ENCODE data around the gene THAP12.

THAP12 gene

DNA sequence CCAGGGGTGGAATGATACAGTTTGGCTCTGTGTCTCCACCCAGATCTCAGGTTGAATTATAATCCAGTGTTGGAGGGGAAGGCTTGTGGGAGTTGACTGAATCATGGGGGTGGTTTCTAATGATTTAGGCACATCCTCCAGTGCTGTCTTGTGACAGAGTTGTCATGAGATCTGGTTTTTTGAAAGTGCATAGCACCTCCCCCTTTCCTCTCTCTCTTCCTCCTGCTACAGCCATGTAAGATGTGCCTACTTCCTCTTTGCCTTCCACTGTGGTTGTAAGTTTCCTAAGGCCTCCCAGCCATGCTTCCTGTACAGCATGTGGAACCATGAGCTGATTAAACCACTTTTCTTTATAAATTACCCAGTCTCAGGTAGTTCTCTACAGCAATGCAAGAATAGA, 45.1 kb downstream of the THAP12 start:
- DNase-seq (ENCODE audit: extremely low spot score) = no peak
- TF ChIP-seq SUZ12 (IDR thresholded peaks at IDR 0.05) (no peak), FOXA1 (IDR thresholded peaks at IDR 0.05) (no peak), ELF4 (IDR thresholded peaks at IDR 0.05) (no peak), LEF1 (IDR thresholded peaks at IDR 0.05; ENCODE audit: borderline replicate concordance) (no peak), FOXM1 (IDR thresholded peaks at IDR 0.05; ENCODE audit: borderline replicate concordance) (no peak)

DNA sequence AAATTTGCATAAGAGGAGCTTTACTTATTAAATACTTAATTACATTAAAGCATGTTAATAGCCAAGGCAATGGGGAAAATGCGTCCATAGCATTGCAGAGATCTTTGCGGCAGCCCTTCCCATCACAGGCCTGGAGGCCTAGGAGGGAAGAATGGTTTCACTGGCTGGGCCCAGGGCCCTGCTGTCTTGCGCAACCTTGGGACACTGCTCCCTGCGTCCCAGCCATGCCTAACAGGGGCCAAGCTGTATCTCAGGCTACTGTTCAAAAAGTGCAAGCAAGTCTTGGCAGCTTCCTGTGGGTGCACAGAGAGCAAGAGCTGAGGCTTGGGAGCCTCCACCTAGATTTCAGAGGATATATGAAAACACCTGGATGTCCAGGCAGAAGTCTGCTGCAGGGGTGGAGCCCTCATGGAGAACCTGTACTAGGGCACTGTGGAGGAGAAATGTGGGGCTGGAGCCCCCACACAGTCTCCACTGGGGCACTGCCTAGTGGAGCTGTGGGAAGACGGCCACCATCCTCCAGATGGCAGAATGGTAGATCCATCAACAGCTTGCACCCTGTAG, 46.0 kb downstream of the THAP12 start:
- no peak for TF ChIP-seq TARDBP (IDR thresholded peaks at IDR 0.05)
- no peak for TF ChIP-seq LEF1 (IDR thresholded peaks at IDR 0.05; ENCODE audit: borderline replicate concordance)
- TF ChIP-seq, protein P1, sequence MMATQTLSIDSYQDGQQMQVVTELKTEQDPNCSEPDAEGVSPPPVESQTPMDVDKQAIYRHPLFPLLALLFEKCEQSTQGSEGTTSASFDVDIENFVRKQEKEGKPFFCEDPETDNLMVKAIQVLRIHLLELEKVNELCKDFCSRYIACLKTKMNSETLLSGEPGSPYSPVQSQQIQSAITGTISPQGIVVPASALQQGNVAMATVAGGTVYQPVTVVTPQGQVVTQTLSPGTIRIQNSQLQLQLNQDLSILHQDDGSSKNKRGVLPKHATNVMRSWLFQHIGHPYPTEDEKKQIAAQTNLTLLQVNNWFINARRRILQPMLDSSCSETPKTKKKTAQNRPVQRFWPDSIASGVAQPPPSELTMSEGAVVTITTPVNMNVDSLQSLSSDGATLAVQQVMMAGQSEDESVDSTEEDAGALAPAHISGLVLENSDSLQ (IDR thresholded peaks at IDR 0.05) = no peak
- TF ChIP-seq FOXM1 (IDR thresholded peaks at IDR 0.05; ENCODE audit: borderline replicate concordance) = no peak
- TF ChIP-seq HDGF (IDR thresholded peaks at IDR 0.05; ENCODE audit: borderline replicate concordance) = no peak
- DNase-seq (ENCODE audit: extremely low spot score) = no peak
- POLR2A ChIA-PET = no interaction called here
- CTCF ChIA-PET = no interaction called here

More for the DNA sequence above, 45.1 kb downstream of the THAP12 start:
- ChIA-PET POLR2A (no interaction called here), CTCF (no interaction called here)

DNA sequence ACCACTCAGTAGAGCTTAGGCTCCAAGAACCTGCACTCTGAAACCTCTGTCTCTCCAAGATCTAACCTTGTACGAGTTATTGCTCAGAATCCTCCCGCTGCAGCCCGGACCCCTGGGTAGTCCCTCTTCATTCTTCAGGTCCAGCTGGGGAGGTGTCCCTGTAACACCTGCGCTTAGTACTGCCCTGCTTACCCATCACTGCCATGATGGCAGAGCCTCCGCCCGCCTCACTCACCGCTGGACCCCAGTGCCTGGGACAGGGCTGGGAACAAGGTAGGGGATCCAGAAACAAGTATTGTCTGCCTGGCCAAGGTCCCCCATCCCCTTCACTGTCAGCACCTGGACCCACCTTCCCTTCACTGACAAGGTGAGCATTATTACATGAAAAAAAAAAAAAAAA, 50.3 kb downstream of the THAP12 start:
- no peak for DNase-seq (ENCODE audit: extremely low spot score)
- no peak for TF ChIP-seq SUZ12 (IDR thresholded peaks at IDR 0.05)
- no peak for TF ChIP-seq ZNF384 (IDR thresholded peaks at IDR 0.05)
- no peak for TF ChIP-seq CTBP1 (IDR thresholded peaks at IDR 0.05; ENCODE audit: borderline replicate concordance)
- TF ChIP-seq NFRKB (IDR thresholded peaks at IDR 0.05) = no peak
- no peak for TF ChIP-seq FOXA1 (IDR thresholded peaks at IDR 0.05)
- no peak for TF ChIP-seq FOXM1 (IDR thresholded peaks at IDR 0.05; ENCODE audit: borderline replicate concordance)
- TF ChIP-seq, protein P1 (IDR thresholded peaks at IDR 0.05) = no peak
- no peak for TF ChIP-seq L3MBTL2 (conservative IDR thresholded peaks at IDR 0.05)
- TF ChIP-seq BHLHE40 (IDR thresholded peaks at IDR 0.05; ENCODE audit: borderline replicate concordance) = no peak
- TF ChIP-seq HDGF (IDR thresholded peaks at IDR 0.05; ENCODE audit: borderline replicate concordance) = no peak
- CTCF ChIA-PET = no interaction called here
- POLR2A ChIA-PET = no interaction called here

GRCh38 chr11:76329983-76330382, 50.9 kb downstream of the THAP12 start:
- no peak for TF ChIP-seq FOXA1 (IDR thresholded peaks at IDR 0.05)
- no peak for TF ChIP-seq HDGF (IDR thresholded peaks at IDR 0.05; ENCODE audit: borderline replicate concordance)
- TF ChIP-seq L3MBTL2 (conservative IDR thresholded peaks at IDR 0.05) = no peak
- no peak for TF ChIP-seq ZNF384 (IDR thresholded peaks at IDR 0.05)
- no peak for TF ChIP-seq NFRKB (IDR thresholded peaks at IDR 0.05)
- no peak for TF ChIP-seq SUZ12 (IDR thresholded peaks at IDR 0.05)
- TF ChIP-seq ARNT (IDR thresholded peaks at IDR 0.05) = no peak
- POLR2A ChIA-PET = no interaction called here
- CTCF ChIA-PET = no interaction called here
- DNase-seq (ENCODE audit: extremely low spot score) = no peak

GRCh38 chr11:76329084-76329648, 51.8 kb downstream of the THAP12 start:
- TF ChIP-seq CTBP1 (IDR thresholded peaks at IDR 0.05; ENCODE audit: borderline replicate concordance) (no peak), FOXA1 (IDR thresholded peaks at IDR 0.05) (no peak), ARNT (IDR thresholded peaks at IDR 0.05) (no peak), ZNF384 (IDR thresholded peaks at IDR 0.05) (no peak), L3MBTL2 (conservative IDR thresholded peaks at IDR 0.05) (no peak), ELF4 (IDR thresholded peaks at IDR 0.05) (no peak), LEF1 (IDR thresholded peaks at IDR 0.05; ENCODE audit: borderline replicate concordance) (no peak), SP1 (IDR thresholded peaks at IDR 0.05) (no peak), NFRKB (IDR thresholded peaks at IDR 0.05) (no peak), SUZ12 (IDR thresholded peaks at IDR 0.05) (no peak), FOXK2 (IDR thresholded peaks at IDR 0.05) (no peak), HDGF (IDR thresholded peaks at IDR 0.05; ENCODE audit: borderline replicate concordance) (no peak), FOXM1 (IDR thresholded peaks at IDR 0.05; ENCODE audit: borderline replicate concordance) (no peak), BHLHE40 (IDR thresholded peaks at IDR 0.05; ENCODE audit: borderline replicate concordance) (no peak), TARDBP (IDR thresholded peaks at IDR 0.05) (no peak)
- TF ChIP-seq, protein P1 (IDR thresholded peaks at IDR 0.05) = no peak
- POLR2A ChIA-PET = no interaction called here
- CTCF ChIA-PET = no interaction called here
- no peak for DNase-seq (ENCODE audit: extremely low spot score)

DNA sequence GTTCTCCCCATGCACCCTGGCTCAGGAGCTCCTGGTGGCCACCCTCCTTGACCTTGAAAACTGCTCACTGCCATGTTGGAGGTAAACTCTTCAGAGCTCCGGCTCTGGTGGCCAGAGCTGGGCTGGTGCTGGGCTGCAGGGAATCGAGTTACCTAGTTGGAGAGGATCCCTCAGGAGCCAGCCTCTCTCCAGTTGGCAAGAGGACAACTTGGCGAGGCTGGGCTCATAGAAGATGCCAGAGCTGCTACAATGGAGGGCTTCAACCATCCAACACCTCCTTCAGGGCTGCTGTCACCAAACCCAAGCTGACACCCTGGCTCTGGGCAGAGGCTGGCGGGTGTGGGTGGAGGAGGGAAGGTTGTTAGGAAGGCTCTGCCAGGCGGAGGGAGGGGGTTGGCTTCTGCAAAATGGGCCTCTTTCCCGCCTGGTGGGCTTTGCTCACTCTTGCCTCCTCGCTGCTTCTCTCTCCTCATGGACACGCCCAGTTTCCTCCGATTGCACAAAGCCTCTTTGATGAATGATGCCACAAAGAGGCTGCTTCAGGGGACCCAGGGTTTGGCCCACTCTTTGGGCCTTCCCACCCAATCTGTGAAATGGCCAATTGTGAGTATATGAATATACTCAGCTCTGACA, 53.1 kb downstream of the THAP12 start:
- ChIA-PET CTCF (interaction anchor here (0.7 kb wide), 1 partner anchor 60 kb away, joined by 3 read pairs; no protein-coding TSS in a partner anchor), POLR2A (no interaction called here)
- TF ChIP-seq FOXM1 (IDR thresholded peaks at IDR 0.05; ENCODE audit: borderline replicate concordance) (no peak), FOXK2 (IDR thresholded peaks at IDR 0.05) (no peak), SP1 (IDR thresholded peaks at IDR 0.05) (no peak), CTBP1 (IDR thresholded peaks at IDR 0.05; ENCODE audit: borderline replicate concordance) (no peak), FOXA1 (IDR thresholded peaks at IDR 0.05) (no peak), HDGF (IDR thresholded peaks at IDR 0.05; ENCODE audit: borderline replicate concordance) (no peak), BHLHE40 (IDR thresholded peaks at IDR 0.05; ENCODE audit: borderline replicate concordance) (no peak), SUZ12 (IDR thresholded peaks at IDR 0.05) (no peak), NFRKB (IDR thresholded peaks at IDR 0.05) (no peak), L3MBTL2 (conservative IDR thresholded peaks at IDR 0.05) (no peak), ARNT (IDR thresholded peaks at IDR 0.05) (no peak), ELF4 (IDR thresholded peaks at IDR 0.05) (no peak), TARDBP (IDR thresholded peaks at IDR 0.05) (no peak), ZNF384 (IDR thresholded peaks at IDR 0.05) (no peak), LEF1 (IDR thresholded peaks at IDR 0.05; ENCODE audit: borderline replicate concordance) (no peak)
- TF ChIP-seq, protein P1 (IDR thresholded peaks at IDR 0.05) = no peak
- no peak for DNase-seq (ENCODE audit: extremely low spot score)
